SK-N-SH (cell line): ENCODE results near the gene MED31. TPM values are rescaled to one million over a fixed set of nuclear protein-coding genes. Genes with fewer than 3 reads are reported as not detected.

ENCODE experiments used
- CTCF ChIA-PET: fragments of 300-600, 350-600 bp; formaldehyde crosslinking; extraction: SDS; loops from one replicate; lab custom pipeline; 2021; lab: Yijun Ruan, JAX
- POLR2A ChIA-PET: fragments of 350-600 bp; sonication (Branson Sonifier 250); formaldehyde crosslinking; extraction: SDS; loops from one replicate; lab custom pipeline; 2020; ENCODE audit warnings: antibody characterized with exemption, inconsistent platforms; lab: Yijun Ruan, JAX
- DNase-seq: peaks from one replicate; pipeline ENCODE4 v3.0.0; 2012
- H2AFZ ChIP-seq: fragments of 200-600 bp; sonication (generic); 2 replicates; pipeline ENCODE4 v1.8.1; 2016; ENCODE audit warnings: antibody characterized with exemption, mild to moderate bottlenecking, low read depth
- H3F3A ChIP-seq: fragments of 200-600 bp; sonication (generic); replicated peaks from 2 replicates; pipeline ENCODE3; 2016; ENCODE audit warnings: antibody characterized with exemption, mild to moderate bottlenecking; ENCODE audit not compliant: insufficient read depth
- H3K27ac ChIP-seq, 2 experiments: fragments of 200-500 bp in 1 of 2; fragments of 200-600 bp in 1 of 2; sonication (Bioruptor generic) in 1 of 2; sonication (generic), shearing (Covaris generic) in 1 of 2; 2 replicates each; pipeline versions ENCODE4 v1.5.1 to v1.6.1; 2014 to 2016; ENCODE audit warnings: low read depth in 2 of 2, inconsistent platforms in 1 of 2, low read length in 1 of 2, mild to moderate bottlenecking in 1 of 2, mixed read lengths in 1 of 2
- H3K27me3 ChIP-seq: fragments of 200-600 bp; sonication (generic), shearing (Covaris generic); 2 replicates; pipeline ENCODE4 v1.6.1; 2016; ENCODE audit warnings: mixed run types; ENCODE audit not compliant: insufficient read depth
- H3K36me3 ChIP-seq, 2 experiments: fragments of 200-500 bp in 1 of 2; fragments of 200-600 bp in 1 of 2; sonication (Bioruptor generic) in 1 of 2; sonication (generic) in 1 of 2; replicated peaks in 1 of 2; 2 replicates each; pipeline versions ENCODE3 to v1.5.1; 2014 to 2016; ENCODE audit warnings: low read length in 1 of 2, mild to moderate bottlenecking in 1 of 2; ENCODE audit not compliant: insufficient read depth in 2 of 2, control insufficient read depth in 1 of 2
- H3K4me1 ChIP-seq, 2 experiments: fragments of 200-500 bp in 1 of 2; fragments of 200-600 bp in 1 of 2; sonication (Bioruptor generic) in 1 of 2; sonication (generic), shearing (Covaris generic) in 1 of 2; 2 replicates each; pipeline versions ENCODE4 v1.5.1 to v1.6.1; 2014 to 2016; ENCODE audit warnings: low read depth in 1 of 2, low read length in 1 of 2, mixed run types in 1 of 2; ENCODE audit not compliant: insufficient read depth in 2 of 2, control insufficient read depth in 1 of 2
- H3K4me2 ChIP-seq: fragments of 200-600 bp; sonication (generic), shearing (Covaris generic); 2 replicates; pipeline ENCODE4 v1.6.1; 2017; ENCODE audit warnings: mixed run types
- H3K4me3 ChIP-seq, 2 experiments: fragments of 200-500 bp in 1 of 2; fragments of 200-600 bp in 1 of 2; sonication (Bioruptor generic) in 1 of 2; sonication (generic), shearing (Covaris generic) in 1 of 2; 2 replicates each; pipeline versions ENCODE4 v1.5.1 to v1.8.1; 2014 to 2016; ENCODE audit warnings: low read depth in 2 of 2, inconsistent platforms in 1 of 2, low read length in 1 of 2, mild to moderate bottlenecking in 1 of 2, mixed read lengths in 1 of 2, moderate library complexity in 1 of 2
- H3K79me2 ChIP-seq: fragments of 200-600 bp; sonication (generic); 2 replicates; pipeline ENCODE4 v1.8.1; 2017; ENCODE audit warnings: mild to moderate bottlenecking; ENCODE audit not compliant: insufficient read depth
- H3K9ac ChIP-seq: fragments of 200-600 bp; sonication (generic); 2 replicates; pipeline ENCODE4 v1.6.1; 2017; ENCODE audit warnings: mixed run types
- H3K9me2 ChIP-seq: fragments of 200-600 bp; sonication (generic); 2 replicates; pipeline ENCODE4 v1.6.1; 2017; ENCODE audit warnings: mixed run types
- H3K9me3 ChIP-seq: fragments of 200-600 bp; sonication (generic); 2 replicates; pipeline ENCODE4 v1.6.1; 2017; ENCODE audit warnings: mixed run types, mild to moderate bottlenecking, moderate library complexity
- H4K20me1 ChIP-seq: fragments of 200-600 bp; sonication (generic); 2 replicates; pipeline ENCODE4 v1.6.1; 2017; ENCODE audit warnings: mild to moderate bottlenecking, mixed run types; ENCODE audit not compliant: insufficient read depth
- CHD2 ChIP-seq: fragments of 150-350 bp; IDR thresholded peaks from 2 replicates; pipeline ENCODE4 v1.6.1; 2018; ENCODE audit warnings: low read length; ENCODE audit not compliant: partially characterized antibody
- ELF1 ChIP-seq: IDR thresholded peaks from 2 replicates; pipeline ENCODE4 v1.4.0; 2012
- EP300 ChIP-seq, 2 experiments: IDR thresholded peaks; 2 replicates each; pipeline versions ENCODE4 v1.4.0 to v1.6.1; 2012; ENCODE audit warnings: borderline replicate concordance in 1 of 2, low read depth in 1 of 2, low read length in 1 of 2
- EZH2phosphoT487 ChIP-seq: fragments of 200-600 bp; sonication (generic); IDR thresholded peaks from 2 replicates; pipeline ENCODE4 v1.6.1; 2017; ENCODE audit warnings: low read depth, mixed run types, mild to moderate bottlenecking, antibody characterized with exemption, moderate library complexity, borderline replicate concordance
- GABPA ChIP-seq: IDR thresholded peaks from 2 replicates; pipeline ENCODE4 v1.4.0; 2012; ENCODE audit warnings: low read depth, mild to moderate bottlenecking
- IRF3 ChIP-seq: fragments of 150-350 bp; IDR thresholded peaks from 2 replicates; pipeline ENCODE4 v1.6.1; 2016; ENCODE audit warnings: mild to moderate bottlenecking, low read depth, low read length
- JUND ChIP-seq: IDR thresholded peaks from 2 replicates; pipeline ENCODE4 v1.4.0; 2012
- MAX ChIP-seq: IDR thresholded peaks from 2 replicates; pipeline ENCODE4 v1.4.0; 2012; ENCODE audit warnings: low read depth
- MXI1 ChIP-seq: IDR thresholded peaks from 2 replicates; pipeline ENCODE4 v1.6.1; 2012; ENCODE audit warnings: mild to moderate bottlenecking, low read depth, low read length, improper control_type of control experiment
- POLR2AphosphoS5 ChIP-seq: IDR thresholded peaks from 2 replicates; pipeline ENCODE4 v1.6.1; 2012; ENCODE audit warnings: low read depth, low read length
- RAD21 ChIP-seq: IDR thresholded peaks from 2 replicates; pipeline ENCODE4 v1.6.1; 2012; ENCODE audit warnings: mild to moderate bottlenecking, low read length
- TEAD4 ChIP-seq: IDR thresholded peaks from 2 replicates; pipeline ENCODE4 v1.4.0; 2012; ENCODE audit warnings: mild to moderate bottlenecking, borderline replicate concordance; ENCODE audit not compliant: insufficient read depth
- WGBS: methylation state at CpG from one replicate; pipeline ENCODE4 v1.1.6; 2017; ENCODE audit warnings: low lambda C conversion rate; 5-methylcytosine and 5-hydroxymethylcytosine counted together
- polyA plus RNA-seq, 3 experiments: library from polyadenylated mRNA; depleted of rRNA; stranded (reverse); fragments of >200 nt; gene quantifications; 2 replicates each; pipeline ENCODE4 v1.2.3, GENCODE V29; 2012
- TF ChIP-seq, protein P1 (sequence below): fragments of 200-600 bp; sonication (generic); IDR thresholded peaks from 2 replicates; pipeline ENCODE4 v1.6.1; 2017; ENCODE audit warnings: antibody characterized with exemption, mild to moderate bottlenecking, moderate library complexity
- TF ChIP-seq, protein P2 (sequence below): IDR thresholded peaks from 2 replicates; pipeline ENCODE4; 2012

The MED31 gene
- polyA plus RNA-seq, 1 of the 3 experiments (the other 2 are of a cell fraction), result 15.1 TPM

- TF ChIP-seq ELF1 (no peak), GABPA (no peak), TEAD4 (no peak), RAD21 (no peak)
These were observed 19.2 kb upstream of the MED31 start (continued) for GRCh38 chr17:6670571-6670970.

DNA sequence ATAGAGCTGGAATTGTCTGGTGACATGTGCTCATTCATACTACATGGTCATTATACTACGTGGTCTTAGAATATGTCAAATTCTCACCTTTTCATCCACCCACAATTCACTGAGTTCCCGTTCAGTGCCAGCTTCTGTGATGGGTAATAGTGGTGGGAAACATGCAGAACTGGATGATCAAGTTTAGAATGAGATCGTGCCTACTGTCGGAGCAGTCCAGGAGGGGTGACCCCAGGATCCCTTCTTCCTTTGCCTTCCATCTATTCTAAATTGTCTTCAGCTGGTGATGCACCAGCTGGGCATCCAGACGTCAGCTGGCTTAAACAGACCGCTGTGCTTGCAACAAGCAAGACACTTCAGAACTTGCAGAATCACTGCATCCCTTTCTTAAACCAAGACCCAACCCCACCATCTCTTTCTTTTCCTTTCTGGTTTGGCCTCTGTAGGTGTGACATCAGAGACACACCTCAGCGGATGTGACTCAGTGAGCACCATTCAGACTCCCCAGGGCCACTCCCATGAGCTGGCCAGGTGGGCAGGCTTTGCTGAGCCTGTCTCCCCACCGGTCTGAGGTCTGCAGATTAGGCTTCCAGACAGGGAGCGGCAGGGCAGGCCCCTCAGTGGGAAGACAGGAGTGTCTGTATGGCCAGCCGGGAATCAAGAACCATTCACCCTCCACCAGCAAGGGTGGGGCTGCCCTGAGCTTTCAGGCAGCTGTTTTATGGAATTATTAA is 18.2 kb upstream of the MED31 start:
- 43% methylated on average over 9 of the region's 10 CpGs for WGBS
- H3K27me3 ChIP-seq, result peaks cover 67% of the 10 kb centered on the region
- no peak overlapping the region for H3K9ac ChIP-seq
- no peak for TF ChIP-seq POLR2AphosphoS5
- H3K79me2 ChIP-seq, result no peaks in the 10 kb centered on the region
- no peaks in the 10 kb centered on the region for H3K4me1 ChIP-seq
- H3K4me2 ChIP-seq, result no peak overlapping the region
- POLR2A ChIA-PET, result no interaction called here
- no peak overlapping the region for H3K4me3 ChIP-seq
- H3F3A ChIP-seq, result no peaks in the 10 kb centered on the region
- H3K36me3 ChIP-seq, result no peaks in the 10 kb centered on the region
- no peaks in the 10 kb centered on the region for H3K9me3 ChIP-seq
- no peak overlapping the region for H2AFZ ChIP-seq
- CTCF ChIA-PET, result interaction anchor here (1.1 kb wide), 1 partner anchor 173 kb away, joined by 3 read pairs; no protein-coding TSS in a partner anchor
- no peak for DNase-seq
- H3K9me2 ChIP-seq, result no peaks in the 10 kb centered on the region
- H3K27ac ChIP-seq, result no peak overlapping the region
- no peaks in the 10 kb centered on the region for H4K20me1 ChIP-seq

DNA sequence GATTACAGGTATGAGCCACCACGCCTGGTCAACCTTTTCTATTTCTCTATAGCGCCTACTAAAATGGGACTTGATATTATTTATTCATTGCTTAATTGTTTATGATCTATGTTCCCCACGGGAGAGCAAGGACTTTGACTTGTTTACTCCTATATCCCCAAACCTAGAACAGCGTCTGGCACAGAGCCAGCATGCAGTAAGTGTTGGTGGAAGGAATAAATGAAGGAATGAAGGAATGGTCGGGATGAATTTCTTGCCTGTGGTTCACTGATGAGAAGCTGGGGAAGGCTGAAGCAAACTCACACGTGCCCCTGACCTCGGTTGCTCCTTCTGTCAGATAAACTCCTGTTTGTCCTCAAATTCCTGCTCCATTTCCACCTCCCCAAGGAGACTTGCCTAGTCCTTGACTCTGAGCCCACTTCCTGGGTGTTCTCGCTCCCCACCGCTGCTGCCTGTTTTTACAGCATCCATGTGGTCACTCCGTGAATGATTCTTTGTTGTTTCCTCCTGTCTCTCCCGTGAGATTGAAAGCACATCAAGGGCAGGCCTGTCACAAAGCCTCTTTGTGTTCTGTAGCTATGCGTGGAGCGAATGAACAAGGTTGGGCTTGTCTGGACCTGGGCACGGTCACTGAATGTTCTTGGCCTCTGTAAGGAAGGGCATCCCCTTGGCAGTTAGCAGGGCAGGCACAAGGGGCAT is 17.5 kb upstream of the MED31 start:
- POLR2A ChIA-PET, result no interaction called here

More for the DNA sequence above, 17.5 kb upstream of the MED31 start:
- no peaks in the 10 kb centered on the region for H4K20me1 ChIP-seq
- H3K9me2 ChIP-seq, result no peaks in the 10 kb centered on the region
- no peaks in the 10 kb centered on the region for H3F3A ChIP-seq
- H3K9ac ChIP-seq, result no peak overlapping the region
- no peaks in the 10 kb centered on the region for H3K36me3 ChIP-seq
- H3K4me3 ChIP-seq, result no peak overlapping the region
- peaks cover 60% of the 10 kb centered on the region for H3K27me3 ChIP-seq
- no peak overlapping the region for H3K27ac ChIP-seq
- WGBS, result 35% methylated on average over 14 of the region's 14 CpGs
- CTCF ChIA-PET, result interaction anchor here (1.1 kb wide), 1 partner anchor 174 kb away, joined by 3 read pairs; no protein-coding TSS in a partner anchor
- DNase-seq, result no peak
- H3K4me1 ChIP-seq, result no peaks in the 10 kb centered on the region
- no peak overlapping the region for H2AFZ ChIP-seq
- no peaks in the 10 kb centered on the region for H3K79me2 ChIP-seq
- no peaks in the 10 kb centered on the region for H3K9me3 ChIP-seq
- H3K4me2 ChIP-seq, result no peak overlapping the region
- TF ChIP-seq, protein P1, sequence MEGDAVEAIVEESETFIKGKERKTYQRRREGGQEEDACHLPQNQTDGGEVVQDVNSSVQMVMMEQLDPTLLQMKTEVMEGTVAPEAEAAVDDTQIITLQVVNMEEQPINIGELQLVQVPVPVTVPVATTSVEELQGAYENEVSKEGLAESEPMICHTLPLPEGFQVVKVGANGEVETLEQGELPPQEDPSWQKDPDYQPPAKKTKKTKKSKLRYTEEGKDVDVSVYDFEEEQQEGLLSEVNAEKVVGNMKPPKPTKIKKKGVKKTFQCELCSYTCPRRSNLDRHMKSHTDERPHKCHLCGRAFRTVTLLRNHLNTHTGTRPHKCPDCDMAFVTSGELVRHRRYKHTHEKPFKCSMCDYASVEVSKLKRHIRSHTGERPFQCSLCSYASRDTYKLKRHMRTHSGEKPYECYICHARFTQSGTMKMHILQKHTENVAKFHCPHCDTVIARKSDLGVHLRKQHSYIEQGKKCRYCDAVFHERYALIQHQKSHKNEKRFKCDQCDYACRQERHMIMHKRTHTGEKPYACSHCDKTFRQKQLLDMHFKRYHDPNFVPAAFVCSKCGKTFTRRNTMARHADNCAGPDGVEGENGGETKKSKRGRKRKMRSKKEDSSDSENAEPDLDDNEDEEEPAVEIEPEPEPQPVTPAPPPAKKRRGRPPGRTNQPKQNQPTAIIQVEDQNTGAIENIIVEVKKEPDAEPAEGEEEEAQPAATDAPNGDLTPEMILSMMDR, result no peak
- TF ChIP-seq MXI1, result no peak
- TF ChIP-seq, protein P2, sequence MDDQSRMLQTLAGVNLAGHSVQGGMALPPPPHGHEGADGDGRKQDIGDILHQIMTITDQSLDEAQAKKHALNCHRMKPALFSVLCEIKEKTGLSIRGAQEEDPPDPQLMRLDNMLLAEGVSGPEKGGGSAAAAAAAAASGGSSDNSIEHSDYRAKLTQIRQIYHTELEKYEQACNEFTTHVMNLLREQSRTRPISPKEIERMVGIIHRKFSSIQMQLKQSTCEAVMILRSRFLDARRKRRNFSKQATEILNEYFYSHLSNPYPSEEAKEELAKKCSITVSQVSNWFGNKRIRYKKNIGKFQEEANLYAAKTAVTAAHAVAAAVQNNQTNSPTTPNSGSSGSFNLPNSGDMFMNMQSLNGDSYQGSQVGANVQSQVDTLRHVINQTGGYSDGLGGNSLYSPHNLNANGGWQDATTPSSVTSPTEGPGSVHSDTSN, result no peak
- no peak for TF ChIP-seq RAD21
- TF ChIP-seq EZH2phosphoT487, result no peak
- TF ChIP-seq MAX, result no peak
- no peak for TF ChIP-seq JUND
- TF ChIP-seq IRF3, result no peak
- no peak for TF ChIP-seq TEAD4
- TF ChIP-seq CHD2, result no peak
- TF ChIP-seq EP300 (IDR thresholded peaks at IDR 0.05; ENCODE audit: borderline replicate concordance in 1 of 2, low read depth in 1 of 2, low read length in 1 of 2), result no peak
